Measurements from ENCODE around the gene FSTL1.
"Not testable (repeated sequence)": the region's sequence is repeated elsewhere in the genome, so short reads cannot be mapped to it uniquely, and the experiment has no call there.

Gene FSTL1

GRCh38 chr3:120394347-120394746 is 56.4 kb downstream of the FSTL1 start:
- no peak for DNase-seq (ENCODE audit: extremely low spot score)
- CTCF ChIA-PET = no interaction called here
- TF ChIP-seq, protein P1, sequence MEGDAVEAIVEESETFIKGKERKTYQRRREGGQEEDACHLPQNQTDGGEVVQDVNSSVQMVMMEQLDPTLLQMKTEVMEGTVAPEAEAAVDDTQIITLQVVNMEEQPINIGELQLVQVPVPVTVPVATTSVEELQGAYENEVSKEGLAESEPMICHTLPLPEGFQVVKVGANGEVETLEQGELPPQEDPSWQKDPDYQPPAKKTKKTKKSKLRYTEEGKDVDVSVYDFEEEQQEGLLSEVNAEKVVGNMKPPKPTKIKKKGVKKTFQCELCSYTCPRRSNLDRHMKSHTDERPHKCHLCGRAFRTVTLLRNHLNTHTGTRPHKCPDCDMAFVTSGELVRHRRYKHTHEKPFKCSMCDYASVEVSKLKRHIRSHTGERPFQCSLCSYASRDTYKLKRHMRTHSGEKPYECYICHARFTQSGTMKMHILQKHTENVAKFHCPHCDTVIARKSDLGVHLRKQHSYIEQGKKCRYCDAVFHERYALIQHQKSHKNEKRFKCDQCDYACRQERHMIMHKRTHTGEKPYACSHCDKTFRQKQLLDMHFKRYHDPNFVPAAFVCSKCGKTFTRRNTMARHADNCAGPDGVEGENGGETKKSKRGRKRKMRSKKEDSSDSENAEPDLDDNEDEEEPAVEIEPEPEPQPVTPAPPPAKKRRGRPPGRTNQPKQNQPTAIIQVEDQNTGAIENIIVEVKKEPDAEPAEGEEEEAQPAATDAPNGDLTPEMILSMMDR (IDR thresholded peaks at IDR 0.05; ENCODE audit: control extremely low read depth, extremely low read depth, low read depth, missing control alignments) = no peak
- POLR2A ChIA-PET = no interaction called here

DNA sequence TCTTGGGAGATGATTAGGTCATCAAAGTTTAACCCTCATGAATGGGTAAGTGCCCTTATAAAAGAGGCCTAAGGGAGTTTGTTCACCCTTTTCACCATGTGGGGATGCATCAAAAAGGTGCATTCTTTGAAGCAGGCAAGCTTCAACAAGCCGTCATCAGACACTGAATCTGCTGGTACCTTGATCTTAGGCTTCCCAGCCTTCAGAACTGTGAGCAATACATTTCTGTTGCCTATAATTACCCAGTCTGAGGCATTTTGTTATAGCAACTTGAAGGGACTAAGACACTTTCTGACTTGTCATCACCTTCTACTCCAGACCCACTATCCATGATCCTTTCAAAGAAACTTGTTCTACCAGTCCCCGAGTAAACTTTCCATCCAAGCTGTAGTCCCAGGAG is 57.0 kb downstream of the FSTL1 start:
- no peak for DNase-seq (ENCODE audit: extremely low spot score)
- TF ChIP-seq, protein P1 (IDR thresholded peaks at IDR 0.05; ENCODE audit: control extremely low read depth, extremely low read depth, low read depth, missing control alignments) = no peak
- CTCF ChIA-PET = no interaction called here
- POLR2A ChIA-PET = no interaction called here

GRCh38 chr3:120393243-120393642 is 57.5 kb downstream of the FSTL1 start:
- TF ChIP-seq, protein P1 (IDR thresholded peaks at IDR 0.05; ENCODE audit: control extremely low read depth, extremely low read depth, low read depth, missing control alignments) = no peak
- DNase-seq (ENCODE audit: extremely low spot score) = no peak
- CTCF ChIA-PET = interaction anchor here (1.0 to 1.3 kb wide), 2 partner anchors 17 to 24 kb away, joined by 3 read pairs; no protein-coding TSS in a partner anchor
- POLR2A ChIA-PET = no interaction called here

- POLR2A ChIA-PET = no interaction called here
Observed at GRCh38 chr3:120382941-120383447, 67.8 kb downstream of the FSTL1 start.

DNA sequence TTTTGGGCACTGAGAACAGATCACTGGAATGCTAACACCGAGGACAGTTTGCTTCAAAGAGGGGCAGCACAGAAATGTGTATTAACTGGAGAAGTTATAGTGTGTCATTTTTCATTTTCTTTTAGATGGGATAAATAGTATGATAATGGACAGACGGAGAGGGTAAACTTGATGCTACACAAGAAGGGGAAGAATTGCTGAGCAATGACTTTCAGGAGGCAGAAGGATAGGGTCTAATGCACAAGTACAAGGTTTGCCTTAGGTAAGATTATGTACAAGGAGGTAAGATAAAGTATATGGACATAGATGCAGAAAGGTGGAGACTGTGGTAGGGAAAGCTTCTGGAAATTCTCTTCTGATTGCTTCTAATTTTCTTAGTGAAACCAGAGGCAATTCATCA is 69.3 kb downstream of the FSTL1 start:
- DNase-seq (ENCODE audit: extremely low spot score) = no peak
- ChIA-PET CTCF (interaction anchor here (1.3 to 1.7 kb wide), 2 partner anchors 35 to 177 kb away, joined by 4 to 5 read pairs; no protein-coding TSS in a partner anchor), POLR2A (no interaction called here)
- TF ChIP-seq, protein P1 (IDR thresholded peaks at IDR 0.05; ENCODE audit: control extremely low read depth, extremely low read depth, low read depth, missing control alignments) = no peak

More at GRCh38 chr3:120382941-120383447, 67.8 kb downstream of the FSTL1 start:
- CTCF ChIA-PET = interaction anchor here (1.1 to 1.7 kb wide), 2 partner anchors 34 to 159 kb away, joined by 3 to 5 read pairs; no protein-coding TSS in a partner anchor
- DNase-seq (ENCODE audit: extremely low spot score) = no peak
- TF ChIP-seq, protein P1 (IDR thresholded peaks at IDR 0.05; ENCODE audit: control extremely low read depth, extremely low read depth, low read depth, missing control alignments) = no peak

DNA sequence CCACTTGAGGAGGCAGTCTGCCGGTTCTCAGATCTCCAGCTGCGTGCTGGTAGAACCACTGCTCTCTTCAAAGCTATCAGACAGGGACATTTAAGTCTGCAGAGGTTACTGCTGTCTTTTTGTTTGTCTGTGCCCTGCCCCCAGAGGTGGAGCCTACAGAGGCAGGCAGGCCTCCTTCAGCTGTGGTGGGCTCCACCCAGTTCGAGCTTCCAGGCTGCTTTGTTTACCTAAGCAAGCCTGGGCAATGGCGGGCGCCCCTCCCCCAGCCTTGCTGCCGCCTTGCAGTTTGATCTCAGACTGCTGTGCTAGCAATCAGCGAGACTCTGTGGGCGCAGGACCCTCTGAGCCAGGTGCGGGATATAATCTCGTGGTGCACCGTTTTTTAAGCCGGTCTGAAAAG is 72.8 kb downstream of the FSTL1 start:
- POLR2A ChIA-PET; DNase-seq (ENCODE audit: extremely low spot score); CTCF ChIA-PET: not testable (repeated sequence)

GRCh38 chr3:120370463-120370862 is 80.3 kb downstream of the FSTL1 start:
- TF ChIP-seq, protein P1 (IDR thresholded peaks at IDR 0.05; ENCODE audit: control extremely low read depth, extremely low read depth, low read depth, missing control alignments) = no peak
- no peak for DNase-seq (ENCODE audit: extremely low spot score)
- ChIA-PET POLR2A (no interaction called here), CTCF (no interaction called here)
